ENCODE measurements around the gene ETV3.
A peak's percentile ranks its signal among the peaks of the same experiment; 100 is the strongest.

Gene ETV3

GRCh38 chr1:157106813-157107189 lies 31.4 kb downstream of the ETV3 start:
- H2BK5ac ChIP-seq (ENCODE audit: low read depth, low read length, poor library complexity, severe bottlenecking), result no peak overlapping the region
- H3K9ac ChIP-seq (ENCODE audit: low read length), result peak overlapping the region; percentile 70
- H2BK120ac ChIP-seq (ENCODE audit: low read depth, low read length), result no peak overlapping the region
- H3K4me2 ChIP-seq (ENCODE audit: low read length, poor library complexity, severe bottlenecking), result no peak overlapping the region
- H3K4ac ChIP-seq (ENCODE audit: low read depth in 1 of 2, low read length in 2 of 2), result no peak overlapping the region
- H3K23ac ChIP-seq (ENCODE audit: low read length in 2 of 2), result no peak overlapping the region
- H3K36me3 ChIP-seq (ENCODE audit: control insufficient read depth in 1 of 2, insufficient read depth in 2 of 2, low read depth in 1 of 2, low read length in 2 of 2), result no peaks in the 10 kb centered on the region
- peaks cover 7 to 15% of the 10 kb centered on the region in 2 experiments for H3K27me3 ChIP-seq (ENCODE audit: control insufficient read depth in 1 of 2, insufficient read depth in 1 of 2, low read length in 2 of 2)
- peak overlapping the region in 1 of 2 experiments; percentile 4 for H3K18ac ChIP-seq (ENCODE audit: low read depth in 1 of 2, low read length in 2 of 2)
- H2AFZ ChIP-seq (ENCODE audit: low read depth, low read length), result peak overlapping the region; percentile 57
- H3K4me3 ChIP-seq (ENCODE audit: insufficient read depth in 1 of 2, low read depth in 1 of 2, low read length in 2 of 2), result no peak overlapping the region
- no peak overlapping the region for H3K14ac ChIP-seq (ENCODE audit: low read length in 2 of 2)
- H3K9me3 ChIP-seq (ENCODE audit: control insufficient read depth, low read length), result no peaks in the 10 kb centered on the region
- H3K27ac ChIP-seq (ENCODE audit: low read length, poor library complexity, severe bottlenecking), result no peak overlapping the region
- no peak overlapping the region for H2AK5ac ChIP-seq (ENCODE audit: low read length, severe bottlenecking)
- DNase-seq, result no peak
- peaks cover 15% of the 10 kb centered on the region for H3K4me1 ChIP-seq (ENCODE audit: control insufficient read depth, insufficient read depth, low read depth, low read length)
- peak overlapping the region in 1 of 2 experiments; percentile 0 for H2BK12ac ChIP-seq (ENCODE audit: low read length in 2 of 2)
- peak overlapping the region; percentile 83 for H4K8ac ChIP-seq (ENCODE audit: low read length)
- 75% methylated on average over 6 of the region's 6 CpGs for WGBS
- H2BK15ac ChIP-seq (ENCODE audit: low read depth, poor library complexity, severe bottlenecking), result peak overlapping the region; percentile 83
- no peak overlapping the region for H4K91ac ChIP-seq (ENCODE audit: low read length)
- no peaks in the 10 kb centered on the region for H3K79me1 ChIP-seq (replicated peaks; ENCODE audit: low read length, poor library complexity, severe bottlenecking)

GRCh38 chr1:157105988-157106812 lies 32.0 kb downstream of the ETV3 start:
- Histone ChIP-seq H3K4me2 (ENCODE audit: low read length, poor library complexity, severe bottlenecking) (no peak overlapping the region), H2AFZ (ENCODE audit: low read depth, low read length) (peak overlapping the region; percentile 57), H3K27me3 (ENCODE audit: control insufficient read depth in 1 of 2, insufficient read depth in 1 of 2, low read length in 2 of 2) (peaks cover under 1 to 9% of the 10 kb centered on the region in 2 experiments), H3K27ac (ENCODE audit: low read length, poor library complexity, severe bottlenecking) (no peak overlapping the region), H2AK5ac (ENCODE audit: low read length, severe bottlenecking) (no peak overlapping the region), H3K9ac (ENCODE audit: low read length) (peak overlapping the region; percentile 70), H2BK15ac (ENCODE audit: low read depth, poor library complexity, severe bottlenecking) (peak overlapping the region; percentile 83), H2BK5ac (ENCODE audit: low read depth, low read length, poor library complexity, severe bottlenecking) (no peak overlapping the region), H2BK12ac (ENCODE audit: low read length in 2 of 2) (peak overlapping the region; percentile 14 to 59), H3K9me3 (ENCODE audit: control insufficient read depth, low read length) (no peaks in the 10 kb centered on the region), H2BK120ac (ENCODE audit: low read depth, low read length) (peak overlapping the region; percentile 29), H3K36me3 (ENCODE audit: control insufficient read depth in 1 of 2, insufficient read depth in 2 of 2, low read depth in 1 of 2, low read length in 2 of 2) (no peaks in the 10 kb centered on the region), H3K79me1 (replicated peaks; ENCODE audit: low read length, poor library complexity, severe bottlenecking) (no peaks in the 10 kb centered on the region), H3K14ac (ENCODE audit: low read length in 2 of 2) (peak overlapping the region in 1 of 2 experiments; percentile 24), H3K4ac (ENCODE audit: low read depth in 1 of 2, low read length in 2 of 2) (peak overlapping the region; percentile 18 to 33), H3K23ac (ENCODE audit: low read length in 2 of 2) (no peak overlapping the region), H3K4me1 (ENCODE audit: control insufficient read depth, insufficient read depth, low read depth, low read length) (peaks cover 13% of the 10 kb centered on the region), H4K91ac (ENCODE audit: low read length) (peak overlapping the region; percentile 22), H3K18ac (ENCODE audit: low read depth in 1 of 2, low read length in 2 of 2) (peak overlapping the region; percentile 4 to 14), H4K8ac (ENCODE audit: low read length) (peak overlapping the region; percentile 83), H3K4me3 (ENCODE audit: insufficient read depth in 1 of 2, low read depth in 1 of 2, low read length in 2 of 2) (peak overlapping the region in 1 of 2 experiments; percentile 27)
- DNase-seq, result peak; percentile 92
- 47% methylated on average over 6 of the region's 6 CpGs for WGBS

- WGBS, result 91% methylated on average over 14 of the region's 14 CpGs
Observed at GRCh38 chr1:157105298-157105987, 32.8 kb downstream of the ETV3 start.

More at GRCh38 chr1:157105298-157105987, 32.8 kb downstream of the ETV3 start:
- H3K9me3 ChIP-seq (ENCODE audit: control insufficient read depth, low read length), result no peaks in the 10 kb centered on the region
- no peak overlapping the region for H3K23ac ChIP-seq (ENCODE audit: low read length in 2 of 2)
- peak overlapping the region; percentile 46 for H2BK15ac ChIP-seq (ENCODE audit: low read depth, poor library complexity, severe bottlenecking)
- H3K4me2 ChIP-seq (ENCODE audit: low read length, poor library complexity, severe bottlenecking), result no peak overlapping the region
- peaks cover 0 to 1% of the 10 kb centered on the region in 2 experiments for H3K27me3 ChIP-seq (ENCODE audit: control insufficient read depth in 1 of 2, insufficient read depth in 1 of 2, low read length in 2 of 2)
- peak overlapping the region in 1 of 2 experiments; percentile 18 for H3K4ac ChIP-seq (ENCODE audit: low read depth in 1 of 2, low read length in 2 of 2)
- H3K36me3 ChIP-seq (ENCODE audit: control insufficient read depth in 1 of 2, insufficient read depth in 2 of 2, low read depth in 1 of 2, low read length in 2 of 2), result no peaks in the 10 kb centered on the region
- no peak overlapping the region for H2AFZ ChIP-seq (ENCODE audit: low read depth, low read length)
- no peak overlapping the region for H3K27ac ChIP-seq (ENCODE audit: low read length, poor library complexity, severe bottlenecking)
- H4K8ac ChIP-seq (ENCODE audit: low read length), result peak overlapping the region; percentile 59
- H3K18ac ChIP-seq (ENCODE audit: low read depth in 1 of 2, low read length in 2 of 2), result no peak overlapping the region
- no peak overlapping the region for H2BK12ac ChIP-seq (ENCODE audit: low read length in 2 of 2)
- no peak overlapping the region for H3K14ac ChIP-seq (ENCODE audit: low read length in 2 of 2)
- no peak overlapping the region for H2BK5ac ChIP-seq (ENCODE audit: low read depth, low read length, poor library complexity, severe bottlenecking)
- H3K79me1 ChIP-seq (replicated peaks; ENCODE audit: low read length, poor library complexity, severe bottlenecking), result no peaks in the 10 kb centered on the region
- peaks cover 13% of the 10 kb centered on the region for H3K4me1 ChIP-seq (ENCODE audit: control insufficient read depth, insufficient read depth, low read depth, low read length)
- H4K91ac ChIP-seq (ENCODE audit: low read length), result no peak overlapping the region
- no peak for DNase-seq
- no peak overlapping the region for H3K4me3 ChIP-seq (ENCODE audit: insufficient read depth in 1 of 2, low read depth in 1 of 2, low read length in 2 of 2)
- H3K9ac ChIP-seq (ENCODE audit: low read length), result peak overlapping the region; percentile 70
- peak overlapping the region; percentile 49 for H2AK5ac ChIP-seq (ENCODE audit: low read length, severe bottlenecking)
- no peak overlapping the region for H2BK120ac ChIP-seq (ENCODE audit: low read depth, low read length)
